NT2/D1 (cell line): ENCODE measurements around the gene TBK1.
A peak's percentile ranks its signal among the peaks of the same experiment; 100 is the strongest.

Experiments
- DNase-seq: peaks from one replicate; pipeline ENCODE4 v3.0.0-alpha.2; 2011; ENCODE audit warnings: low read depth, low spot score
- H3K27me3 ChIP-seq: 2 replicates; pipeline ENCODE4 v1.6.0; 2011; ENCODE audit warnings: mild to moderate bottlenecking; ENCODE audit not compliant: insufficient read length, insufficient read depth
- H3K36me3 ChIP-seq: 2 replicates; pipeline ENCODE4 v1.6.1; 2011; ENCODE audit warnings: mild to moderate bottlenecking, low read length, mixed read lengths; ENCODE audit not compliant: insufficient read depth, insufficient read length
- H3K4me1 ChIP-seq: 2 replicates; pipeline ENCODE4 v1.5.1; 2011; ENCODE audit not compliant: insufficient read depth, insufficient read length
- H3K4me3 ChIP-seq: 2 replicates; pipeline ENCODE4 v1.5.1; 2011; ENCODE audit warnings: low read depth; ENCODE audit not compliant: insufficient read length
- H3K9ac ChIP-seq: 2 replicates; pipeline ENCODE4 v1.6.0; 2011; ENCODE audit warnings: low read depth; ENCODE audit not compliant: insufficient read length
- H3K9me3 ChIP-seq: 2 replicates; pipeline ENCODE4 v1.5.1; 2011; ENCODE audit warnings: mild to moderate bottlenecking, low read length; ENCODE audit not compliant: insufficient read depth
- SUZ12 ChIP-seq: IDR thresholded peaks from 2 replicates; pipeline ENCODE4 v1.6.1; 2011; ENCODE audit not compliant: insufficient read length, insufficient read depth; ENCODE audit errors: extremely low read depth
- YY1 ChIP-seq: IDR thresholded peaks from 2 replicates; pipeline ENCODE4 v1.6.1; 2011; ENCODE audit not compliant: insufficient read length, insufficient read depth
- ZNF274 ChIP-seq: IDR thresholded peaks from 2 replicates; pipeline ENCODE4 v1.6.1; 2011; ENCODE audit warnings: mild to moderate bottlenecking, low read depth, low read length

Gene TBK1

GRCh38 chr12:64451687-64452558, at the start of gene TBK1:
Gene TBK1 (plus strand): TSS chr12:64452120. CDS start chr12:64455871, 3,751 bp downstream.
- TF ChIP-seq ZNF274 = no peak
- no peak for TF ChIP-seq YY1
- no peak for TF ChIP-seq SUZ12
- peak; percentile 75 for DNase-seq
- peak within 1 kb of the TSS; percentile 99 for H3K9ac ChIP-seq
- no peaks in the 10 kb centered on the region for H3K9me3 ChIP-seq
- H3K4me1 ChIP-seq = no peaks in the 10 kb centered on the region
- no peaks in the 10 kb centered on the region for H3K27me3 ChIP-seq
- H3K4me3 ChIP-seq = peak within 1 kb of the TSS; percentile 95
- peaks cover 36% of the 10 kb centered on the region for H3K36me3 ChIP-seq

GRCh38 chr12:64402181-64402580, 49.7 kb upstream of the TBK1 start:
- no peak for DNase-seq
- Histone ChIP-seq H3K9ac (no peak overlapping the region), H3K4me3 (no peak overlapping the region), H3K9me3 (no peaks in the 10 kb centered on the region), H3K36me3 (no peaks in the 10 kb centered on the region), H3K27me3 (no peaks in the 10 kb centered on the region), H3K4me1 (no peaks in the 10 kb centered on the region)
- no peak for TF ChIP-seq SUZ12
- TF ChIP-seq ZNF274 = no peak
- TF ChIP-seq YY1 = no peak

DNA sequence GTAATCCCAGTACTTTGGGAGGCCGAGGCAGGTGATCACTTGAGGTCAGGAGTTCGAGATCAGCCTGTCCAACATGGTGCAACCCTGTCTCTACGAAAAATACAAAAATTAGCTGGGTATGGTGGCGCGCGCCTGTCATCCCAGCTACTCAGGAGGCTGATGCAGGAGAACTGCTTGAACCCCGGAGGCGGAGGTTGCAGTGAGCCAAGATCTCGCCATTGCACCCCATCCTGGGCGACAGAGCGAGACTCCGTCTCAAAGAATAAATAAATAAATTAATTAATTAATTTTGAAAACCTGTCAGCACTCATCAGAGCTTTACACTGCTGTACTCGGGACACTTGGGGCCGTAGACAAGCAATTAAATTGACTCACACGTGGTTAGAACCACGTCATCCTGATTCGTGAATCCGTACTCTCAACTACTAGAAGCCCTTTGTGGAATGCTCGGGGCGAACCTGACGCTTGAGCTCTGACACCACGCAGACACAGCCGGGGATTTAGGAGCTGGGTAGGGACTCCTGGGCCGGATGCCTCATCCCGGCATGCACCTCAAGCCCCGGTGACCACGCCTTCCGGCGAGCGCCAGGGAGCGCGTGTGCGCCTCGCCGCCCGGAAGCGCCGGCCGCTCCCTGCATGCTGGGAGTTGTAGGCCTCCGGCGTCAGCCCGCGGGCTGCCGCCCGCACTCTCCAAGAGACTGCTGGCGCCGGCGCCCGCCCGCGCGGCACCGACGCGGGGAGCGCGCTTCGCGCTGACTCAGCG, 48.0 kb upstream of the TBK1 start, which contains the start of gene XPOT:
Gene XPOT (plus strand): TSS at position 686 of the 763 bp plus-strand sequence. CDS start 5,644 bp downstream, outside the sequence.
- no peaks in the 10 kb centered on the region for H3K9me3 ChIP-seq
- H3K36me3 ChIP-seq = peaks cover 4% of the 10 kb centered on the region
- no peaks in the 10 kb centered on the region for H3K4me1 ChIP-seq
- TF ChIP-seq SUZ12 (no peak), ZNF274 (no peak), YY1 (no peak)
- H3K27me3 ChIP-seq = no peaks in the 10 kb centered on the region
- DNase-seq = peak; percentile 98
- peak within 1 kb of the TSS; percentile 98 for H3K9ac ChIP-seq
- H3K4me3 ChIP-seq = peak within 1 kb of the TSS; percentile 97

- Histone ChIP-seq H3K9me3 (no peaks in the 10 kb centered on the region), H3K9ac (peak overlapping the region; percentile 98), H3K4me1 (no peaks in the 10 kb centered on the region), H3K36me3 (peaks cover 7% of the 10 kb centered on the region), H3K27me3 (no peaks in the 10 kb centered on the region), H3K4me3 (peak overlapping the region; percentile 97)
- TF ChIP-seq SUZ12 (no peak), YY1 (no peak), ZNF274 (no peak)
- no peak for DNase-seq
Measured at GRCh38 chr12:64404470-64405256, 47.3 kb upstream of the TBK1 start.

- DNase-seq = no peak
- Histone ChIP-seq H3K4me3 (no peak overlapping the region), H3K9ac (no peak overlapping the region), H3K27me3 (no peaks in the 10 kb centered on the region), H3K9me3 (no peaks in the 10 kb centered on the region), H3K4me1 (no peaks in the 10 kb centered on the region), H3K36me3 (peaks cover 35% of the 10 kb centered on the region)
- TF ChIP-seq ZNF274 (no peak), SUZ12 (no peak), YY1 (no peak)
Measured at GRCh38 chr12:64407342-64408223, 44.3 kb upstream of the TBK1 start.

DNA sequence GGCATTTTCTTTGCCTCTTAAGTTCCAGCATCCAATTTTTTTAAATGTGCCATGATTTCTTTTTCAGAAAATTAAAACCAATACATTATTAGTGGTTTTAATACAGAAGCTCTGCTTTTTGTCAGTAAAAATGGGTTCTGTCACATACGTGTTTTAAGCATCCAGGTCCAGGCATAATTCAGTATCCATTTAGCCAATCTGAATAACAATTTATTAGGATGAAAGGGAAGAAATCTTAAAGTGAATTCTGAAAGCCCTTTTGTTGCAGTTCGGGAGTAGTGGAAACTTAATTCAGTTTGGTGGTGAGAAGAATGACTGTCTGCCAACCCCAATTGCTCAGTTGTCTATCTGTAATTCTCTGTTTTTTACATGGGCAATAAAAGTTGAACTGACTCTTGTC, 40.5 kb upstream of the TBK1 start:
- Histone ChIP-seq H3K36me3 (peaks cover 72% of the 10 kb centered on the region), H3K27me3 (no peaks in the 10 kb centered on the region), H3K4me3 (no peak overlapping the region), H3K9me3 (no peaks in the 10 kb centered on the region), H3K4me1 (no peaks in the 10 kb centered on the region), H3K9ac (no peak overlapping the region)
- no peak for DNase-seq
- TF ChIP-seq YY1 (no peak), ZNF274 (no peak), SUZ12 (no peak)
